OCI-LY3 (cell line): ENCODE data around the gene HMGB3.

ENCODE experiments used
- CTCF ChIP-seq: fragments of 200-600, 300-600 bp; sonication (generic); IDR thresholded peaks from 2 replicates; pipeline ENCODE4 v1.5.1; 2014; ENCODE audit warnings: antibody characterized with exemption, low read length, low read depth
- EZH2phosphoT487 ChIP-seq: fragments of 200-600 bp; shearing (Covaris generic); IDR thresholded peaks from 2 replicates; pipeline ENCODE4 v1.6.1; 2018; ENCODE audit warnings: antibody characterized with exemption, mixed run types, low read depth

DNA sequence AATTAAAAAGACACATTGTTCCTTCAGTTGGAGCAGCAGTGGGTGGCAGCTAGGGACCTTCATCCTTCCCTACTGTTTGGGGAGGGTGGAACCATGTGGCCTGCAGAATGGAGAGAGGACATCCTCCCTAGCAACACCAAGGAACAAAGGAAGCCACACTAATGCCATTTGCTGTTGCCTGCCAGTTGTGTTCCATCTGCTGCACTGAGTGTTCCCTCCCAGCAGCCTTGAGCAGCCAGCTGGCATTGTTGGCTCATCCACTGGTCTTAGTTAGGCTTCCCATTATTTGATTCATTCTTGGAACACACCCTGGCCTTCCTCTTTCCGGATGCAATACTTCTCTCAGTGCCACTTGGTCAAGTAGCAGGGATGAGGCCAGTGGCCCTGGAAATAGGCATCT, 25.0 kb upstream of the HMGB3 start:
- TF ChIP-seq CTCF (no peak), EZH2phosphoT487 (no peak)
